HEK293 (cell line): ENCODE results near the gene OTOF.

Experiments used
- CTCF ChIA-PET: fragments of 350-600 bp; formaldehyde crosslinking; extraction: SDS; loops from one replicate; lab custom pipeline; 2021; ENCODE audit warnings: antibody characterized with exemption; lab: Yijun Ruan, JAX
- POLR2A ChIA-PET: fragments of 300-600 bp; formaldehyde crosslinking; extraction: SDS; loops from one replicate; lab custom pipeline; 2020; ENCODE audit warnings: antibody characterized with exemption, inconsistent platforms; lab: Yijun Ruan, JAX
- H3K27ac ChIP-seq: fragments of 200-500 bp; sonication (Bioruptor generic); 2 replicates; pipeline ENCODE4 v1.5.1; 2014; ENCODE audit warnings: low read depth, low read length, control low read depth, inconsistent platforms; ENCODE audit errors: extremely low read depth
- H3K36me3 ChIP-seq, 2 experiments: fragments of 200-500 bp in 1 of 2; sonication (Bioruptor generic) in 1 of 2; 1 replicate in 1 of 2; 2 replicates in 1 of 2; pipeline ENCODE4 v1.5.1; 2014 to 2017; ENCODE audit warnings: inconsistent platforms in 2 of 2, low read length in 2 of 2; ENCODE audit not compliant: control insufficient read depth in 2 of 2, insufficient read depth in 1 of 2
- H3K4me1 ChIP-seq: fragments of 200-500 bp; sonication (Bioruptor generic); 2 replicates; pipeline ENCODE4 v1.5.1; 2014; ENCODE audit warnings: mild to moderate bottlenecking, low read length, inconsistent platforms; ENCODE audit not compliant: control insufficient read depth, insufficient read depth
- H3K4me3 ChIP-seq: 2 replicates; pipeline ENCODE4 v1.5.1; 2011; ENCODE audit warnings: low read depth, mild to moderate bottlenecking, control low read depth, low read length, moderate library complexity
- H3K9me3 ChIP-seq: fragments of 200-500 bp; sonication (Bioruptor generic); 2 replicates; pipeline ENCODE4 v1.5.1; 2014; ENCODE audit warnings: low read depth, low read length, inconsistent platforms; ENCODE audit not compliant: control insufficient read depth, insufficient read depth
- GLI4 ChIP-seq: fragments of 450-650 bp; formaldehyde crosslinking; IDR thresholded peaks from 2 replicates; pipeline ENCODE4 v1.5.1; 2016; ENCODE audit warnings: missing biosample characterization, missing genetic modification characterization
- HOXA7 ChIP-seq: sonication (generic); formaldehyde crosslinking; IDR thresholded peaks from 2 replicates; pipeline ENCODE4 v1.8.1; 2022; ENCODE audit warnings: missing genetic modification reagents, borderline replicate concordance
- HOXC10 ChIP-seq: sonication (generic); formaldehyde crosslinking; IDR thresholded peaks from 2 replicates; pipeline ENCODE4 v1.8.1; 2023; ENCODE audit warnings: mild to moderate bottlenecking, missing genetic modification reagents
- IKZF3 ChIP-seq: fragments of 450-650 bp; IDR thresholded peaks from 2 replicates; pipeline ENCODE4 v1.5.0; 2018; ENCODE audit warnings: missing biosample characterization, mild to moderate bottlenecking, missing genetic modification characterization, moderate library complexity
- SCRT1 ChIP-seq: fragments of 450-650 bp; formaldehyde crosslinking; IDR thresholded peaks from 2 replicates; pipeline ENCODE4 v1.5.1; 2016; ENCODE audit warnings: missing biosample characterization, missing genetic modification characterization, borderline replicate concordance
- ZBTB21 ChIP-seq: fragments of 450-650 bp; formaldehyde crosslinking; IDR thresholded peaks from 2 replicates; pipeline ENCODE4 v1.5.1; 2017; ENCODE audit warnings: missing biosample characterization, missing genetic modification characterization
- ZFP3 ChIP-seq: fragments of 450-650 bp; formaldehyde crosslinking; IDR thresholded peaks from 2 replicates; pipeline ENCODE4 v1.5.1; 2016; ENCODE audit warnings: low read depth, missing biosample characterization, missing genetic modification characterization
- ZFP37 ChIP-seq: fragments of 450-650 bp; formaldehyde crosslinking; IDR thresholded peaks from 2 replicates; pipeline ENCODE4 v1.5.1; 2016; ENCODE audit warnings: missing biosample characterization, missing genetic modification characterization
- ZFP41 ChIP-seq: fragments of 450-650 bp; formaldehyde crosslinking; IDR thresholded peaks from 2 replicates; pipeline ENCODE4 v1.5.1; 2016; ENCODE audit warnings: missing biosample characterization, missing genetic modification characterization, borderline replicate concordance
- ZNF140 ChIP-seq: fragments of 450-650 bp; formaldehyde crosslinking; IDR thresholded peaks from 2 replicates; pipeline ENCODE4 v1.5.1; 2016; ENCODE audit warnings: missing biosample characterization, missing genetic modification characterization
- ZNF157 ChIP-seq: fragments of 450-650 bp; formaldehyde crosslinking; IDR thresholded peaks from 2 replicates; pipeline ENCODE4 v1.5.1; 2016; ENCODE audit warnings: missing biosample characterization, missing genetic modification characterization
- ZNF16 ChIP-seq: fragments of 450-650 bp; formaldehyde crosslinking; IDR thresholded peaks from 2 replicates; pipeline ENCODE4 v1.5.1; 2016; ENCODE audit warnings: low read depth, missing biosample characterization, missing genetic modification characterization
- ZNF175 ChIP-seq: fragments of 450-650 bp; formaldehyde crosslinking; IDR thresholded peaks from 2 replicates; pipeline ENCODE4 v1.5.1; 2016; ENCODE audit warnings: missing biosample characterization, missing genetic modification characterization
- ZNF221 ChIP-seq: fragments of 450-650 bp; formaldehyde crosslinking; IDR thresholded peaks from 2 replicates; pipeline ENCODE4 v1.5.1; 2017; ENCODE audit warnings: missing biosample characterization, missing genetic modification characterization, borderline replicate concordance
- ZNF324 ChIP-seq: fragments of 450-650 bp; formaldehyde crosslinking; IDR thresholded peaks from 2 replicates; pipeline ENCODE4 v1.5.1; 2016; ENCODE audit warnings: missing biosample characterization, missing genetic modification characterization
- ZNF354C ChIP-seq: fragments of 450-650 bp; formaldehyde crosslinking; IDR thresholded peaks from 2 replicates; pipeline ENCODE4 v1.5.1; 2016; ENCODE audit warnings: missing biosample characterization, missing genetic modification characterization, low read depth, borderline replicate concordance
- ZNF391 ChIP-seq: fragments of 450-650 bp; formaldehyde crosslinking; IDR thresholded peaks from 2 replicates; pipeline ENCODE4 v1.5.1; 2016; ENCODE audit warnings: low read depth, missing biosample characterization, missing genetic modification characterization, borderline replicate concordance
- ZNF426 ChIP-seq: fragments of 450-650 bp; formaldehyde crosslinking; IDR thresholded peaks from 2 replicates; pipeline ENCODE4 v1.5.1; 2017; ENCODE audit warnings: missing biosample characterization, missing genetic modification characterization, mild to moderate bottlenecking, inconsistent platforms, moderate library complexity
- ZNF473 ChIP-seq: fragments of 450-650 bp; formaldehyde crosslinking; IDR thresholded peaks from 2 replicates; pipeline ENCODE4 v1.5.1; 2017; ENCODE audit warnings: missing biosample characterization, missing genetic modification characterization
- ZNF501 ChIP-seq: fragments of 450-650 bp; formaldehyde crosslinking; IDR thresholded peaks from 2 replicates; pipeline ENCODE4 v1.5.1; 2016; ENCODE audit warnings: missing biosample characterization, missing genetic modification characterization
- ZNF544 ChIP-seq: fragments of 450-650 bp; formaldehyde crosslinking; IDR thresholded peaks from 2 replicates; pipeline ENCODE4 v1.5.0; 2017; ENCODE audit warnings: missing biosample characterization, missing genetic modification characterization
- ZNF792 ChIP-seq: fragments of 450-650 bp; formaldehyde crosslinking; IDR thresholded peaks from 2 replicates; pipeline ENCODE4 v1.5.1; 2016; ENCODE audit warnings: missing biosample characterization, missing genetic modification characterization
- TF ChIP-seq, protein P1 (sequence below): fragments of 450-650 bp; formaldehyde crosslinking; IDR thresholded peaks from 2 replicates; pipeline ENCODE4 v1.5.1; 2016; ENCODE audit warnings: missing biosample characterization, missing genetic modification characterization
- TF ChIP-seq, protein P2 (sequence below): fragments of 450-650 bp; formaldehyde crosslinking; IDR thresholded peaks from 2 replicates; pipeline ENCODE4; 2016; ENCODE audit warnings: missing biosample characterization, missing genetic modification characterization
- TF ChIP-seq, protein P3 (sequence below): IDR thresholded peaks from 2 replicates; pipeline ENCODE4 v1.6.1; 2011; ENCODE audit warnings: mild to moderate bottlenecking, low read depth, low read length, borderline replicate concordance
- TF ChIP-seq, protein P4 (sequence below): fragments of 450-650 bp; formaldehyde crosslinking; IDR thresholded peaks from 2 replicates; pipeline ENCODE4 v1.5.1; 2016; ENCODE audit warnings: missing biosample characterization, missing genetic modification characterization
- TF ChIP-seq, protein P5 (sequence below): fragments of 450-650 bp; formaldehyde crosslinking; IDR thresholded peaks from 2 replicates; pipeline ENCODE4 v1.5.1; 2016; ENCODE audit warnings: missing biosample characterization, missing genetic modification characterization
- TF ChIP-seq, protein P6 (sequence below): fragments of 450-650 bp; formaldehyde crosslinking; IDR thresholded peaks from 2 replicates; pipeline ENCODE4 v1.5.1; 2016; ENCODE audit warnings: missing biosample characterization, missing genetic modification characterization

OTOF gene

DNA sequence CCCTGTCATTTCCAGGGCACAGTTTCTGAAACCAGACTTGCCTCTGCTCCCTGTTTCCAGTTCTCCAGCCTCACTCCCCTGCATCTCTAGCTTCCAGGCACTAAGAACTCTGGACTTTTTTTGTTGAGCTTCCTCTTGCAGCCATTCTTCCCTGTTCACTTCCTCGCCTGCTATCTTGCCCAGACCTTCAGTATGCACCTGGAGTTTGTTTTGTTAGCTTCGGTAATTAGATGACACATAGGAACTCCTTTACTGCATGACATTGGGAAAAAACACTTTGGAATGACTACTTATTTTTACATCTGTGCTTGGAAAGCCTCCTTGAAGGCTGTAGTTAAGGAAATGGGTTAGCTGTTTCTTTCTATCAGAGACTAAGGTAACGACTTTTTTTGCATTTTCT, 35.2 kb downstream of the OTOF start (continued):
- TF ChIP-seq, protein P1, sequence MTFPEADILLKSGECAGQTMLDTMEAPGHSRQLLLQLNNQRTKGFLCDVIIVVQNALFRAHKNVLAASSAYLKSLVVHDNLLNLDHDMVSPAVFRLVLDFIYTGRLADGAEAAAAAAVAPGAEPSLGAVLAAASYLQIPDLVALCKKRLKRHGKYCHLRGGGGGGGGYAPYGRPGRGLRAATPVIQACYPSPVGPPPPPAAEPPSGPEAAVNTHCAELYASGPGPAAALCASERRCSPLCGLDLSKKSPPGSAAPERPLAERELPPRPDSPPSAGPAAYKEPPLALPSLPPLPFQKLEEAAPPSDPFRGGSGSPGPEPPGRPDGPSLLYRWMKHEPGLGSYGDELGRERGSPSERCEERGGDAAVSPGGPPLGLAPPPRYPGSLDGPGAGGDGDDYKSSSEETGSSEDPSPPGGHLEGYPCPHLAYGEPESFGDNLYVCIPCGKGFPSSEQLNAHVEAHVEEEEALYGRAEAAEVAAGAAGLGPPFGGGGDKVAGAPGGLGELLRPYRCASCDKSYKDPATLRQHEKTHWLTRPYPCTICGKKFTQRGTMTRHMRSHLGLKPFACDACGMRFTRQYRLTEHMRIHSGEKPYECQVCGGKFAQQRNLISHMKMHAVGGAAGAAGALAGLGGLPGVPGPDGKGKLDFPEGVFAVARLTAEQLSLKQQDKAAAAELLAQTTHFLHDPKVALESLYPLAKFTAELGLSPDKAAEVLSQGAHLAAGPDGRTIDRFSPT (tag by site-specific recombination): no peak
- TF ChIP-seq ZNF473: no peak
- TF ChIP-seq ZNF157: no peak
- no peak for TF ChIP-seq HOXA7 (CRISPR knock-in tag)
- TF ChIP-seq ZNF140 (tag by site-specific recombination): no peak
- TF ChIP-seq, protein P2, sequence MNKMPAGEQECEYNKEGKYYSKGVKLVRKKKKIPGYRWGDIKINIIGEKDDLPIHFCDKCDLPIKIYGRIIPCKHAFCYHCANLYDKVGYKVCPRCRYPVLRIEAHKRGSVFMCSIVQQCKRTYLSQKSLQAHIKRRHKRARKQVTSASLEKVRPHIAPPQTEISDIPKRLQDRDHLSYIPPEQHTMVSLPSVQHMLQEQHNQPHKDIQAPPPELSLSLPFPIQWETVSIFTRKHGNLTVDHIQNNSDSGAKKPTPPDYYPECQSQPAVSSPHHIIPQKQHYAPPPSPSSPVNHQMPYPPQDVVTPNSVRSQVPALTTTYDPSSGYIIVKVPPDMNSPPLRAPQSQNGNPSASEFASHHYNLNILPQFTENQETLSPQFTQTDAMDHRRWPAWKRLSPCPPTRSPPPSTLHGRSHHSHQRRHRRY (tag by site-specific recombination): no peak
- no peak for TF ChIP-seq ZFP3
- TF ChIP-seq ZNF175 (tag by site-specific recombination): no peak
- TF ChIP-seq ZNF544: no peak
- no peak for TF ChIP-seq ZNF221 (tag by site-specific recombination)
- no peak for TF ChIP-seq ZNF324 (tag by site-specific recombination)

DNA sequence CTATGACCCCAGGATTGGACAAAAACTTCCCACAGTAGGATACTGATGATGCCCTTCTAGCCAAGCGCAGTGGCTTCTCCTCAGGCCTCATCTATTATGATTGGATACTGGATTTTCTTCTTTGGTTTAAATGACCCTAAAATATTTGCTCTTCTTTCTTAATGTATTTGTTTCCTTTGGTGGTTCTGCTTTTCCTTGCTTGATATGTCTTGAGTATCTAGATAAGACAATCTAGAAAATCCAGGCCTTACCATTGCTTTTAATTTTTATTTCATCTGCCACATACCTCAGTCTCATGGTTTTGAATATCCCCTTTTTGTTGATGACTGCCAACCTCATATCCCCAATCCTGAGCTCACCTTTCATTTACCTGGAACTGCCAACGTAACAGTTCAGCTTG, 35.6 kb downstream of the OTOF start:
- H3K36me3 ChIP-seq: no peaks in the 10 kb centered on the region
- no peaks in the 10 kb centered on the region for H3K9me3 ChIP-seq
- ChIA-PET POLR2A (no interaction called here), CTCF (interaction anchor here (0.5 to 1.2 kb wide), 2 partner anchors 11 to 17 kb away, joined by 3 to 4 read pairs; no protein-coding TSS in a partner anchor)
- H3K4me1 ChIP-seq: peaks cover 4% of the 10 kb centered on the region; the same call in 1 of the 2 replicates
- no peak overlapping the region for H3K4me3 ChIP-seq
- TF ChIP-seq ZNF501 (tag by site-specific recombination) (no peak), ZNF324 (tag by site-specific recombination) (no peak), ZNF426 (tag by site-specific recombination) (no peak), ZNF391 (tag by site-specific recombination) (no peak), ZFP37 (no peak), ZNF354C (no peak), ZFP41 (tag by site-specific recombination) (no peak), ZNF792 (no peak), GLI4 (tag by site-specific recombination) (no peak), HOXC10 (CRISPR knock-in tag) (no peak), ZNF16 (tag by site-specific recombination) (no peak), ZBTB21 (no peak), SCRT1 (no peak), IKZF3 (tag by site-specific recombination) (no peak)
- TF ChIP-seq, protein P3, sequence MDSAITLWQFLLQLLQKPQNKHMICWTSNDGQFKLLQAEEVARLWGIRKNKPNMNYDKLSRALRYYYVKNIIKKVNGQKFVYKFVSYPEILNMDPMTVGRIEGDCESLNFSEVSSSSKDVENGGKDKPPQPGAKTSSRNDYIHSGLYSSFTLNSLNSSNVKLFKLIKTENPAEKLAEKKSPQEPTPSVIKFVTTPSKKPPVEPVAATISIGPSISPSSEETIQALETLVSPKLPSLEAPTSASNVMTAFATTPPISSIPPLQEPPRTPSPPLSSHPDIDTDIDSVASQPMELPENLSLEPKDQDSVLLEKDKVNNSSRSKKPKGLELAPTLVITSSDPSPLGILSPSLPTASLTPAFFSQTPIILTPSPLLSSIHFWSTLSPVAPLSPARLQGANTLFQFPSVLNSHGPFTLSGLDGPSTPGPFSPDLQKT: no peak
- TF ChIP-seq, protein P4, sequence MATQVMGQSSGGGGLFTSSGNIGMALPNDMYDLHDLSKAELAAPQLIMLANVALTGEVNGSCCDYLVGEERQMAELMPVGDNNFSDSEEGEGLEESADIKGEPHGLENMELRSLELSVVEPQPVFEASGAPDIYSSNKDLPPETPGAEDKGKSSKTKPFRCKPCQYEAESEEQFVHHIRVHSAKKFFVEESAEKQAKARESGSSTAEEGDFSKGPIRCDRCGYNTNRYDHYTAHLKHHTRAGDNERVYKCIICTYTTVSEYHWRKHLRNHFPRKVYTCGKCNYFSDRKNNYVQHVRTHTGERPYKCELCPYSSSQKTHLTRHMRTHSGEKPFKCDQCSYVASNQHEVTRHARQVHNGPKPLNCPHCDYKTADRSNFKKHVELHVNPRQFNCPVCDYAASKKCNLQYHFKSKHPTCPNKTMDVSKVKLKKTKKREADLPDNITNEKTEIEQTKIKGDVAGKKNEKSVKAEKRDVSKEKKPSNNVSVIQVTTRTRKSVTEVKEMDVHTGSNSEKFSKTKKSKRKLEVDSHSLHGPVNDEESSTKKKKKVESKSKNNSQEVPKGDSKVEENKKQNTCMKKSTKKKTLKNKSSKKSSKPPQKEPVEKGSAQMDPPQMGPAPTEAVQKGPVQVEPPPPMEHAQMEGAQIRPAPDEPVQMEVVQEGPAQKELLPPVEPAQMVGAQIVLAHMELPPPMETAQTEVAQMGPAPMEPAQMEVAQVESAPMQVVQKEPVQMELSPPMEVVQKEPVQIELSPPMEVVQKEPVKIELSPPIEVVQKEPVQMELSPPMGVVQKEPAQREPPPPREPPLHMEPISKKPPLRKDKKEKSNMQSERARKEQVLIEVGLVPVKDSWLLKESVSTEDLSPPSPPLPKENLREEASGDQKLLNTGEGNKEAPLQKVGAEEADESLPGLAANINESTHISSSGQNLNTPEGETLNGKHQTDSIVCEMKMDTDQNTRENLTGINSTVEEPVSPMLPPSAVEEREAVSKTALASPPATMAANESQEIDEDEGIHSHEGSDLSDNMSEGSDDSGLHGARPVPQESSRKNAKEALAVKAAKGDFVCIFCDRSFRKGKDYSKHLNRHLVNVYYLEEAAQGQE: no peak
- TF ChIP-seq, protein P5, sequence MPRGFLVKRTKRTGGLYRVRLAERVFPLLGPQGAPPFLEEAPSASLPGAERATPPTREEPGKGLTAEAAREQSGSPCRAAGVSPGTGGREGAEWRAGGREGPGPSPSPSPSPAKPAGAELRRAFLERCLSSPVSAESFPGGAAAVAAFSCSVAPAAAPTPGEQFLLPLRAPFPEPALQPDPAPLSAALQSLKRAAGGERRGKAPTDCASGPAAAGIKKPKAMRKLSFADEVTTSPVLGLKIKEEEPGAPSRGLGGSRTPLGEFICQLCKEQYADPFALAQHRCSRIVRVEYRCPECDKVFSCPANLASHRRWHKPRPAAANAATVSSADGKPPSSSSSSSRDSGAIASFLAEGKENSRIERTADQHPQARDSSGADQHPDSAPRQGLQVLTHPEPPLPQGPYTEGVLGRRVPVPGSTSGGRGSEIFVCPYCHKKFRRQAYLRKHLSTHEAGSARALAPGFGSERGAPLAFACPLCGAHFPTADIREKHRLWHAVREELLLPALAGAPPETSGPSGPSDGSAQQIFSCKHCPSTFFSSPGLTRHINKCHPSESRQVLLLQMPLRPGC: no peak
- TF ChIP-seq, protein P6, sequence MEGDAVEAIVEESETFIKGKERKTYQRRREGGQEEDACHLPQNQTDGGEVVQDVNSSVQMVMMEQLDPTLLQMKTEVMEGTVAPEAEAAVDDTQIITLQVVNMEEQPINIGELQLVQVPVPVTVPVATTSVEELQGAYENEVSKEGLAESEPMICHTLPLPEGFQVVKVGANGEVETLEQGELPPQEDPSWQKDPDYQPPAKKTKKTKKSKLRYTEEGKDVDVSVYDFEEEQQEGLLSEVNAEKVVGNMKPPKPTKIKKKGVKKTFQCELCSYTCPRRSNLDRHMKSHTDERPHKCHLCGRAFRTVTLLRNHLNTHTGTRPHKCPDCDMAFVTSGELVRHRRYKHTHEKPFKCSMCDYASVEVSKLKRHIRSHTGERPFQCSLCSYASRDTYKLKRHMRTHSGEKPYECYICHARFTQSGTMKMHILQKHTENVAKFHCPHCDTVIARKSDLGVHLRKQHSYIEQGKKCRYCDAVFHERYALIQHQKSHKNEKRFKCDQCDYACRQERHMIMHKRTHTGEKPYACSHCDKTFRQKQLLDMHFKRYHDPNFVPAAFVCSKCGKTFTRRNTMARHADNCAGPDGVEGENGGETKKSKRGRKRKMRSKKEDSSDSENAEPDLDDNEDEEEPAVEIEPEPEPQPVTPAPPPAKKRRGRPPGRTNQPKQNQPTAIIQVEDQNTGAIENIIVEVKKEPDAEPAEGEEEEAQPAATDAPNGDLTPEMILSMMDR (tag by site-specific recombination): no peak
- H3K27ac ChIP-seq: no peak overlapping the region
